RWPE2 (cell line): ENCODE data around the gene REPS1.

ENCODE experiments used
- ATAC-seq: fragments of 200-7000 bp; cut with Tn5 transposase; 3 replicates; pipeline ENCODE4 v1.9.1; 2021; ENCODE audit warnings: low read depth
- DNase-seq: peaks from one replicate; pipeline ENCODE4 v3.0.0-alpha.2; 2020; ENCODE audit warnings: low spot score
- H3K27ac ChIP-seq: fragments of 450-650 bp; 2 replicates; pipeline ENCODE4 v1.5.1; 2017; ENCODE audit warnings: mild to moderate bottlenecking; ENCODE audit not compliant: poor library complexity, severe bottlenecking
- H3K27me3 ChIP-seq: fragments of 250-450 bp; sonication (Bioruptor Pico); 2 replicates; pipeline ENCODE4 v1.5.1; 2021; ENCODE audit warnings: mild to moderate bottlenecking, moderate library complexity; ENCODE audit not compliant: insufficient read depth, poor library complexity, severe bottlenecking
- H3K36me3 ChIP-seq: fragments of 250-450 bp; sonication (Bioruptor Pico); 2 replicates; pipeline ENCODE4 v1.5.1; 2020; ENCODE audit warnings: low read depth, mild to moderate bottlenecking, moderate library complexity
- H3K4me1 ChIP-seq: fragments of 250-450 bp; sonication (Bioruptor Pico); 2 replicates; pipeline ENCODE4 v1.5.1; 2021; ENCODE audit warnings: mild to moderate bottlenecking, moderate library complexity; ENCODE audit not compliant: insufficient read depth, poor library complexity, severe bottlenecking
- H3K4me3 ChIP-seq: fragments of 250-450 bp; sonication (Bioruptor Pico); 2 replicates; pipeline ENCODE4 v1.5.1; 2021; ENCODE audit warnings: mild to moderate bottlenecking, moderate library complexity; ENCODE audit not compliant: severe bottlenecking
- H3K9me3 ChIP-seq: fragments of 250-450 bp; sonication (Bioruptor Pico); 2 replicates; pipeline ENCODE4 v1.5.1; 2021; ENCODE audit warnings: mild to moderate bottlenecking, moderate library complexity; ENCODE audit not compliant: severe bottlenecking
- CTCF ChIP-seq: fragments of 450-650 bp; IDR thresholded peaks from one replicate; pipeline ENCODE4 v1.5.1; 2017; ENCODE audit warnings: mild to moderate bottlenecking, moderate library complexity; ENCODE audit not compliant: poor library complexity, severe bottlenecking

REPS1 gene

GRCh38 chr6:138987643-138988468 lies at the start of gene REPS1:
Gene REPS1 (minus strand): TSS chr6:138988253. CDS start chr6:138987682, 571 bp downstream.
- Histone ChIP-seq H3K27ac (peak within 1 kb of the TSS; percentile 51), H3K36me3 (no peaks in the 10 kb centered on the region), H3K4me3 (peak within 1 kb of the TSS; percentile 100), H3K4me1 (peaks cover 19% of the 10 kb centered on the region), H3K9me3 (no peaks in the 10 kb centered on the region), H3K27me3 (no peaks in the 10 kb centered on the region)
- DNase-seq (peak; percentile 85), ATAC-seq (peak; percentile 92)
- TF ChIP-seq CTCF = peak; percentile 96

DNA sequence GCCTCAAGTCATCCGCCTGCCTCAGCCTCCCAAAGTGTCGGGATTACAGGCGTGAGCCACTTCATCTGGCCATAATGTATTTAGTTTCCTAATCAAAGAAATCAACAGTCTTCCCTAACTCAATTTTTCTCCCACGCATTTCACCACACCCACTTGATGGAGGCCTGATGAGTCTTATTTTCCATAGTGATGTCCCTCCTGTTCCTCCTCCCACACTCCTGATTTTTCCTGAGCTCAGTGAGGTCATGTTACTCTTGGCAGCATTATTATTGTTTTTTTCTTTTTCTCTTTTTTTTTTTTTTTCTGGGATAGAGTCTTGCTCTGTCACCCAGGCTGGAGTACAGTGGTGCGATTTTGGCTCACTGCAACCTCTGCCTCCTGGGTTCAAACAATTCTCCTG lies 49.4 kb upstream of the REPS1 start:
- Histone ChIP-seq H3K27me3 (no peaks in the 10 kb centered on the region), H3K36me3 (peaks cover 10% of the 10 kb centered on the region), H3K9me3 (no peaks in the 10 kb centered on the region), H3K27ac (no peak overlapping the region), H3K4me1 (no peaks in the 10 kb centered on the region), H3K4me3 (no peak overlapping the region)
- ATAC-seq (no peak), DNase-seq (no peak)
- no peak for TF ChIP-seq CTCF

DNA sequence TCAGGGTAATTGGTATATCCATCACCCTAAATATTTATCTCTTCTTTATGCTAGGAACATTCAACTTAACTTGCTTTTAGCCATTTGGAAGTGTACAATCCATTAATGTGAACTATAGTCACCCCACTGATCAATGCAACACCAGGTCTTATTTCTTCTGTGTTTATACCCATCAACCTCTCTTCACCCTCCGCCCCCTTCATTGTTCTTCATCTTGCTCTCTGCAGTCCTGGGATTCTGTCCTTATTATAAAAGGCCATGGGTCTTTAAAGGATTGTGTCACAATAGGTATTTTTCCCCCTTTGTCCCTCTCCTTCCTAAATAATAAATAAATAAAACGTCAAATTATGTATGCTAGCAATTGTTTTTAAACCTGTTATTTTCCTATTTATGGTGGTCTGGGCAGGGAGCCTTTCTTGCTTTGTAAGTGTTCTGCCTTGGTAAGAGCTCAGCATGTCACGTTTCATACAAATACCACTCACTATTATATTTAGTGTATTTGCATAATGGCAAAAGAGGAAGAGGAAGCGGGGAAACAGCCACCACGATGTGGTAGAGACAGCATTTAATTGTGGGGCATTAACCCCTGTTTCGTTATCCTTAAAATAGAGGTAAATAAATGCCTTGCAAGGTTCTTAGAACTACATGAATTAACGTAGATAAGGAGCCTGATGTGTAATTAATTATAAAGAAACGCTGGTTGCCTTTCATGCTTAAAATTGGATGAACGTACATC lies 42.3 kb upstream of the REPS1 start:
- Histone ChIP-seq H3K27me3 (no peaks in the 10 kb centered on the region), H3K9me3 (no peaks in the 10 kb centered on the region), H3K4me1 (peaks cover 11% of the 10 kb centered on the region), H3K4me3 (no peak overlapping the region), H3K27ac (no peak overlapping the region), H3K36me3 (0 out of 2 replicates have a peak, but pooled peaks cover 10% of the 10 kb centered on the region)
- TF ChIP-seq CTCF = no peak
- ATAC-seq = no peak
- no peak for DNase-seq

GRCh38 chr6:139029470-139030227 lies 41.6 kb upstream of the REPS1 start:
- no peak for TF ChIP-seq CTCF
- peaks cover 11% of the 10 kb centered on the region for H3K4me1 ChIP-seq
- no peak for DNase-seq

More at GRCh38 chr6:139029470-139030227, 41.6 kb upstream of the REPS1 start:
- Histone ChIP-seq H3K27me3 (no peaks in the 10 kb centered on the region), H3K4me3 (peak overlapping the region; percentile 92), H3K9me3 (no peaks in the 10 kb centered on the region), H3K36me3 (0 out of 2 replicates have a peak, but pooled peaks cover 5% of the 10 kb centered on the region), H3K27ac (peak overlapping the region; percentile 38)
- ATAC-seq = peak; percentile 24
